Measurements from ENCODE around the gene TEAD4. TPM values are rescaled to one million over a fixed set of nuclear protein-coding genes. Genes with fewer than 3 reads are reported as not detected.

TEAD4 gene
- total and polyA plus RNA-seq, 3 donors from 2014 or later: 9.7 to 16.1 (median 10.9) TPM

- WGBS, 2 donors: 77 to 85% methylated on average over 15 to 20 of the region's 21 CpGs
These were observed 71.7 kb downstream of the TEAD4 start for GRCh38 chr12:3030821-3031429.

GRCh38 chr12:3032161-3032560, 73.0 kb downstream of the TEAD4 start:
- Histone ChIP-seq H3K27ac (no peak overlapping the region), H3K9me3 (no peaks in the 10 kb centered on the region), H3K4me1 (peaks cover 7% of the 10 kb centered on the region), H3K27me3 (no peaks in the 10 kb centered on the region), H3K36me3 (ENCODE audit: low read depth, missing control alignments) (no peaks in the 10 kb centered on the region), H3K4me3 (no peak overlapping the region)
- TF ChIP-seq POLR2A (IDR thresholded peaks at IDR 0.05) (no peak), CTCF (IDR thresholded peaks at IDR 0.05) (no peak)
- no peak for DNase-seq
- WGBS, 2 donors: 76% methylated on average over 11 to 12 of the region's 12 CpGs
- intact Hi-C loops (cut with DNase I; ENCODE audit: low total_unique reads): no loop called here

More at GRCh38 chr12:3030821-3031429, 71.7 kb downstream of the TEAD4 start:
- H3K36me3 ChIP-seq (ENCODE audit: low read depth, missing control alignments): no peaks in the 10 kb centered on the region
- H3K9me3 ChIP-seq: no peaks in the 10 kb centered on the region
- TF ChIP-seq CTCF (IDR thresholded peaks at IDR 0.05) (no peak), POLR2A (IDR thresholded peaks at IDR 0.05) (no peak)
- peaks cover 7% of the 10 kb centered on the region for H3K4me1 ChIP-seq
- no peak overlapping the region for H3K4me3 ChIP-seq
- H3K27ac ChIP-seq: no peak overlapping the region
- intact Hi-C loops (cut with DNase I; ENCODE audit: low total_unique reads): no loop called here
- H3K27me3 ChIP-seq: no peaks in the 10 kb centered on the region
- DNase-seq: no peak

GRCh38 chr12:3032770-3033538, 73.8 kb downstream of the TEAD4 start:
- Histone ChIP-seq H3K9me3 (no peaks in the 10 kb centered on the region), H3K36me3 (ENCODE audit: low read depth, missing control alignments) (no peaks in the 10 kb centered on the region), H3K27ac (no peak overlapping the region), H3K27me3 (no peaks in the 10 kb centered on the region), H3K4me3 (no peak overlapping the region), H3K4me1 (peaks cover 7% of the 10 kb centered on the region)
- 41 to 61% methylated on average over 12 to 27 of the region's 27 CpGs for WGBS, 2 donors
- TF ChIP-seq CTCF (IDR thresholded peaks at IDR 0.05): no peak
- TF ChIP-seq POLR2A (IDR thresholded peaks at IDR 0.05): no peak
- intact Hi-C loops (cut with DNase I; ENCODE audit: low total_unique reads): no loop called here
- DNase-seq: peak; percentile 34

GRCh38 chr12:3033539-3033867, 74.3 kb downstream of the TEAD4 start:
- TF ChIP-seq CTCF (IDR thresholded peaks at IDR 0.05) (no peak), POLR2A (IDR thresholded peaks at IDR 0.05) (no peak)
- no peak overlapping the region for H3K27ac ChIP-seq

More at GRCh38 chr12:3033539-3033867, 74.3 kb downstream of the TEAD4 start:
- Histone ChIP-seq H3K36me3 (ENCODE audit: low read depth, missing control alignments) (no peaks in the 10 kb centered on the region), H3K9me3 (no peaks in the 10 kb centered on the region), H3K27me3 (no peaks in the 10 kb centered on the region), H3K4me3 (no peak overlapping the region), H3K4me1 (peaks cover 7% of the 10 kb centered on the region)
- WGBS, 2 donors: 85 to 94% methylated on average over 7 to 8 of the region's 8 CpGs
- DNase-seq: no peak
- intact Hi-C loops (cut with DNase I; ENCODE audit: low total_unique reads): no loop called here
